Measurements from ENCODE around the gene SGCA. TPM values are rescaled to one million over a fixed set of nuclear protein-coding genes. Genes with fewer than 3 reads are reported as not detected.

The SGCA gene
- polyA plus RNA-seq, 1 donor from 2014 or later, result 0.43 TPM

DNA sequence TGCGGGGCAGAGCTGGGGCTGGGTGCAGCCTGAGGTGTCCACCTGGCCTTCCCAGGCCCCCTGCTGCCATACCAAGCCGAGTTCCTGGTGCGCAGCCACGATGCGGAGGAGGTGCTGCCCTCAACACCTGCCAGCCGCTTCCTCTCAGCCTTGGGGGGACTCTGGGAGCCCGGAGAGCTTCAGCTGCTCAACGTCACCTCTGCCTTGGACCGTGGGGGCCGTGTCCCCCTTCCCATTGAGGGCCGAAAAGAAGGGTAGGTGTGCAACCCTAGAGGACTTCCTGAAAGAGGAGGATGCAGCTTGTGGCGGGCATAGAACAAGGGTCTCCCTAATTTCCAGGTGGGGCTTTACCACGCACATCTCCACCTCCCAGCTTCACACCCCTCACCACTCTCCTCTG, 2.5 kb downstream of the SGCA start:
- no peak overlapping the region for H2AFZ ChIP-seq (ENCODE audit: low read depth, low read length)
- no peak overlapping the region for H3K4me3 ChIP-seq (ENCODE audit: low read length)
- H3K79me2 ChIP-seq (replicated peaks; ENCODE audit: insufficient read depth, low read length), result no peaks in the 10 kb centered on the region
- no peak overlapping the region for H3K27ac ChIP-seq (ENCODE audit: low read length)
- TF ChIP-seq MXI1 (conservative IDR thresholded peaks at IDR 0.05; ENCODE audit: poor library complexity, severe bottlenecking) (no peak), EP300 (conservative IDR thresholded peaks at IDR 0.05; ENCODE audit: poor library complexity, severe bottlenecking) (no peak), RAD21 (conservative IDR thresholded peaks at IDR 0.05) (no peak), SMC3 (conservative IDR thresholded peaks at IDR 0.05; ENCODE audit: poor library complexity) (no peak), POLR2AphosphoS5 (IDR thresholded peaks at IDR 0.05) (no peak), TAF1 (IDR thresholded peaks at IDR 0.05; ENCODE audit: low read depth) (no peak), REST (IDR thresholded peaks at IDR 0.05; ENCODE audit: borderline replicate concordance) (no peak), CTCF (IDR thresholded peaks at IDR 0.05; ENCODE audit: poor library complexity, severe bottlenecking) (no peak), EZH2 (IDR thresholded peaks at IDR 0.05; ENCODE audit: borderline replicate concordance, insufficient read depth, low read length, poor library complexity, severe bottlenecking) (no peak)
- H3K27me3 ChIP-seq (ENCODE audit: insufficient read depth, low read depth, low read length), result no peaks in the 10 kb centered on the region
- no peaks in the 10 kb centered on the region for H4K20me1 ChIP-seq (ENCODE audit: insufficient read depth)
- no peaks in the 10 kb centered on the region for H3K9me3 ChIP-seq (ENCODE audit: low read length)
- no peaks in the 10 kb centered on the region for H3K9me2 ChIP-seq (ENCODE audit: insufficient read depth, low read length)
- H3K36me3 ChIP-seq (ENCODE audit: insufficient read depth, low read length), result no peaks in the 10 kb centered on the region
- no peak overlapping the region for H3K9ac ChIP-seq (ENCODE audit: low read length)
- no peaks in the 10 kb centered on the region for H3F3A ChIP-seq (ENCODE audit: insufficient read depth, low read length, poor library complexity, severe bottlenecking)
- no peak overlapping the region for H3K4me2 ChIP-seq (ENCODE audit: low read length)

DNA sequence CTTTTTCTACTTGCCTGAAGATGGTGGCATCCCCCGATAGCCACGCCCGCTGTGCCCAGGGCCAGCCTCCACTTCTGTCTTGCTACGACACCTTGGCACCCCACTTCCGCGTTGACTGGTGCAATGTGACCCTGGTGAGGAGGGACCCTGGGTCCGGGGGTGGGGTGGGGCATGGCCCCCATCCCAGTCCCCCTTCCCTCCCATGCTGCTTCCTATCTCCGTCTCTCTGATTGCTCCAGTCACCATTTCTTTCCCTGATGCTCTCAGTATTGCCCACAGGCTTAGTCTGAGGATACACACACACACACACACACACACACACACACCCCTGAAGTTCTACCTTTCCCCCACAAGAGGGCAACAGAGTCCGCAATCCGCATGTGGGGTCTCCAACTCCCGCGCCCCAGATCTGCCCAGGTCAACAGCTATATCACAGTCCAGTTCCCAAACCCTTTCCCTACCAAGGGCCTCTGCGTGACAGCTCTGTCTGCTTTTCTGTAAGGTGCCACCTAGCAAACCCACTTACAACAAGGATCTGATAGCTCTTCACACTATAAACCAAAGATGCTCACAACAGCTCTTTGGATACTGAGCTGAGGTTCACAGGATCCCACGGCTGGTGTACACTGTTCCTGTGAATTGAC, 3.4 kb downstream of the SGCA start:
- TF ChIP-seq CTCF (IDR thresholded peaks at IDR 0.05; ENCODE audit: poor library complexity, severe bottlenecking), result peak; percentile 93
- TF ChIP-seq TAF1 (IDR thresholded peaks at IDR 0.05; ENCODE audit: low read depth), result no peak
- no peak for TF ChIP-seq EZH2 (IDR thresholded peaks at IDR 0.05; ENCODE audit: borderline replicate concordance, insufficient read depth, low read length, poor library complexity, severe bottlenecking)
- TF ChIP-seq REST (IDR thresholded peaks at IDR 0.05; ENCODE audit: borderline replicate concordance), result no peak
- peak; percentile 88 for TF ChIP-seq SMC3 (conservative IDR thresholded peaks at IDR 0.05; ENCODE audit: poor library complexity)
- TF ChIP-seq RAD21 (conservative IDR thresholded peaks at IDR 0.05), result peak; percentile 84
- Histone ChIP-seq H3K27ac (ENCODE audit: low read length) (no peak overlapping the region), H3K36me3 (ENCODE audit: insufficient read depth, low read length) (no peaks in the 10 kb centered on the region)

More for the DNA sequence above, 3.4 kb downstream of the SGCA start:
- Histone ChIP-seq H3K79me2 (replicated peaks; ENCODE audit: insufficient read depth, low read length) (no peaks in the 10 kb centered on the region), H3K4me2 (ENCODE audit: low read length) (no peak overlapping the region), H3K9me3 (ENCODE audit: low read length) (no peaks in the 10 kb centered on the region), H3K9ac (ENCODE audit: low read length) (no peak overlapping the region), H3F3A (ENCODE audit: insufficient read depth, low read length, poor library complexity, severe bottlenecking) (no peaks in the 10 kb centered on the region), H4K20me1 (ENCODE audit: insufficient read depth) (no peaks in the 10 kb centered on the region), H3K9me2 (ENCODE audit: insufficient read depth, low read length) (no peaks in the 10 kb centered on the region), H2AFZ (ENCODE audit: low read depth, low read length) (no peak overlapping the region), H3K27me3 (ENCODE audit: insufficient read depth, low read depth, low read length) (no peaks in the 10 kb centered on the region), H3K4me3 (ENCODE audit: low read length) (no peak overlapping the region)
